Stimulated activated naive CD8-positive, alpha-beta T cell treated with anti-CD3 and anti-CD28 coated beads, Interleukin-15, Interleukin-2, amounts not matched to agents 100 ng/mL and 50 ng/mL, for 24 hours (primary cell): ENCODE measurements around the gene ZNF385D.

Source experiments
- H3K27ac Mint-ChIP-seq: one replicate; pipeline ENCODE4 v1.8.0; 2021; ENCODE audit warnings: mild to moderate bottlenecking, mixed read lengths
- H3K27me3 Mint-ChIP-seq: one replicate; pipeline ENCODE4 v1.8.0; 2021; ENCODE audit warnings: mixed read lengths
- H3K36me3 Mint-ChIP-seq: one replicate; pipeline ENCODE4 v1.8.0; 2021; ENCODE audit warnings: low read depth, mixed read lengths
- H3K4me1 Mint-ChIP-seq: one replicate; pipeline ENCODE4 v1.8.0; 2021; ENCODE audit warnings: low read depth, mixed read lengths
- H3K4me3 Mint-ChIP-seq: one replicate; pipeline ENCODE4 v1.8.0; 2021; ENCODE audit warnings: mild to moderate bottlenecking, mixed read lengths
- H3K9me3 Mint-ChIP-seq: one replicate; pipeline ENCODE4 v1.8.0; 2021; ENCODE audit warnings: mixed read lengths

Gene ZNF385D

DNA sequence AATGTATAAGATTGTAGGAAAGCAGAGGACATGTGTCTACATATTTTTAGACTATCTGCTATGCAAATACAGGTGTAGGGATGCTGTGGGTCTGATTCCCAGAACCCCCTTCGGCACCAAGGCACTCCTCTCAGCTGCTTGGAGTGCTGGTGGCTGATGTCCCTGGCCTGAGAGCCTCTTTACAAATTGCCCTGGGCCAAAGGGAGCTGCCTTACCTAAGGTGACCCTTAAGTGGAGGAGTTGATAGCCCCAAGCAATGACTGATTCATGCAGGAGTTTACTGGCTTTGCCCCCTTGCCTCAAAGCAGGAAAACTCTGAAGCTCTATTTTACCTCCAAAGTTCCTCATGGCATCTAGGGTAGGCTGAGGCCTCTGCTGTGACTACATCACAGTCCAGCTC, 83.0 kb downstream of the ZNF385D start:
- peaks cover 4% of the 10 kb centered on the region for H3K9me3 Mint-ChIP-seq
- no peak overlapping the region for H3K4me3 Mint-ChIP-seq
- no peaks in the 10 kb centered on the region for H3K4me1 Mint-ChIP-seq
- H3K36me3 Mint-ChIP-seq: no peaks in the 10 kb centered on the region
- no peaks in the 10 kb centered on the region for H3K27me3 Mint-ChIP-seq
- H3K27ac Mint-ChIP-seq: no peak overlapping the region

DNA sequence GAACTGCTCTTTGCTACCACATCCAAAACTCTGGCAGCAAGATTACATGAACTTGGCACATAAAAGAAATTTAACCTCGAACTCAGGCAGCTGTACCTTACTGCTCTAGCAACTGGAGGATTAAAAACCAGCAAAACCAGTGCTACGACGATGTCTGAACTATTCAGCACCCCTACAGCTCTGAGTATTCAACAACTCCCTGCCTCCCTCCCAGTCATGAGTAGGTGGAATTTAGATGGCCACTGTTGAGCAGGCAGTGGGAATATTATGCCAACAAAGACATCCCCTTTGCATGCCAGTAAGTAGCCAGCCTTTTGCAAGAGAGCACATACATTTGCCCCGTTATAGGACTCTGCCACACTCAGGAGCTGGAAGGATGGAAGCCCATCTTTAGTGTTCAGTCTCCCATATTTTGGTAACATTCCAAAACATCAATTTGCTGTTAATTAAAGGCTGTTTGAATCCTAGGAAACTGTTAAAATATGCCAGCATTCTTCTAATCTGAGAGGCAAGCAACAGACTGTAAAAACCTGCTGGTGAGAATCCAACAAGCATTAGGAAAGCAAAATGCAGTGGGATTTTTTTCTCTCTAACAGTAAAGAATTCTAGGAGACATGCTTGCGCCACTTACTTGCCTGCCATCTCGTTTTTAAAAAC, 85.4 kb downstream of the ZNF385D start:
- H3K4me3 Mint-ChIP-seq: no peak overlapping the region
- H3K27me3 Mint-ChIP-seq: no peaks in the 10 kb centered on the region
- H3K9me3 Mint-ChIP-seq: peaks cover 11% of the 10 kb centered on the region
- no peaks in the 10 kb centered on the region for H3K36me3 Mint-ChIP-seq
- H3K4me1 Mint-ChIP-seq: no peaks in the 10 kb centered on the region
- no peak overlapping the region for H3K27ac Mint-ChIP-seq

DNA sequence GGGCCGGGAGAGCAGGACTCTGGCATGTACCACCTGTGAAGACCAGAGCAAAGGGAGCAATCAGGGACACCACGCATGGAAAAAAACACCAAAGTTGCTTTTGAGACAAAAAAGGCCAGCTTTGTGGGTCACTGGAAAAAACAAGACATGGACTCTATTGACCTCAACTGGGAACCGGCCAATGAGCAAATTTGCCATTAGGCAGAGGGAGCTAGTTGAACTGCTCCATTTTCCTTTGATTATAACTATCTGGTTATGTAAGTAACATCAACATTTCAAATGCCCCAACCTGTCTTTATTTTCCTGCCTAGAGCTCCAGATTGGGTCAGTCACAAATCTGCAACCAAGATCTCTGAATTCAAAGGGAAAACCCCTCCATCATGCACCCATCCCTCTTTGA, 86.0 kb downstream of the ZNF385D start:
- peaks cover 11% of the 10 kb centered on the region for H3K9me3 Mint-ChIP-seq
- H3K27me3 Mint-ChIP-seq: no peaks in the 10 kb centered on the region
- H3K4me1 Mint-ChIP-seq: no peaks in the 10 kb centered on the region
- H3K36me3 Mint-ChIP-seq: no peaks in the 10 kb centered on the region
- no peak overlapping the region for H3K27ac Mint-ChIP-seq
- H3K4me3 Mint-ChIP-seq: no peak overlapping the region

DNA sequence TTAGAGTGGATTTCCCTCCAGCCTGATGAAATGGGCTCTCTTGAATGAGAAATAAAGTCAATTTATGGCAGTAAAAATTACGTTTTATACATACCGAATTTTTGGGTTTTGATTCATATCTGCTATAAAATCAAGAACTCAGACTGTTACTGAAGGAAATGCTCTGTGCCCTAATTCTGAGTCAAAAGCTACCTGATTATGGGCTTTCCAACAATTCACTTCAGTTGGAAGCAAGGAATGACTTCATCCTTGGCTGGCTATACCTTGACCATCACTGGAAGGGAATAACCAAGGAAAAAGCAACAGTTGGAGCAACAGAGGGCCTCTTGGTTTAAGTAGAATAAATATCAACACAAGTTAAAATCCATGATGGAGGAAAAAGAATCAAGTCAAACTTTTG, 88.6 kb downstream of the ZNF385D start:
- Mint-ChIP-seq H3K27me3 (no peaks in the 10 kb centered on the region), H3K4me3 (no peak overlapping the region), H3K36me3 (no peaks in the 10 kb centered on the region)

DNA sequence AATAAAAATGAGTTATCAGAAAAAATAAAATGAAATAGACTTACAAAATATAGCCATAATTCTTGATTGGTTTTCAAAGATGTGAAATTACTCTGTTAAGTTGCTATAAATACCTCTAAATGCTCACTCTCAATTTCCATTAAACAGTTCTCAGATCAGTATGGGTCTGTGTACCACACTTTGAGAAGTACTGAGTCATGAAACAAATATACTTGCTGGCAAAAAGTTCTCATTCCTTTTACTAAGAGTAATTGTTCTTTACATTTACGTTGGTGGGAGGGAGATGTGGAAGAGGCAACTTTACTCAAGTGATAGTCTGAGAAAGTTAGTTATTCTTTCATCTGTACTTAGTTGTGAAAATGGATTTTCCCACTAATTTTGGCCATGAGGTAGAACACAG, 96.3 kb downstream of the ZNF385D start:
- H3K4me1 Mint-ChIP-seq: no peaks in the 10 kb centered on the region
- H3K9me3 Mint-ChIP-seq: no peaks in the 10 kb centered on the region
- no peaks in the 10 kb centered on the region for H3K27me3 Mint-ChIP-seq
- no peak overlapping the region for H3K4me3 Mint-ChIP-seq
- no peak overlapping the region for H3K27ac Mint-ChIP-seq
- H3K36me3 Mint-ChIP-seq: no peaks in the 10 kb centered on the region

More for the DNA sequence above, 88.6 kb downstream of the ZNF385D start:
- no peak overlapping the region for H3K27ac Mint-ChIP-seq
- H3K9me3 Mint-ChIP-seq: peaks cover 11% of the 10 kb centered on the region
- no peaks in the 10 kb centered on the region for H3K4me1 Mint-ChIP-seq

DNA sequence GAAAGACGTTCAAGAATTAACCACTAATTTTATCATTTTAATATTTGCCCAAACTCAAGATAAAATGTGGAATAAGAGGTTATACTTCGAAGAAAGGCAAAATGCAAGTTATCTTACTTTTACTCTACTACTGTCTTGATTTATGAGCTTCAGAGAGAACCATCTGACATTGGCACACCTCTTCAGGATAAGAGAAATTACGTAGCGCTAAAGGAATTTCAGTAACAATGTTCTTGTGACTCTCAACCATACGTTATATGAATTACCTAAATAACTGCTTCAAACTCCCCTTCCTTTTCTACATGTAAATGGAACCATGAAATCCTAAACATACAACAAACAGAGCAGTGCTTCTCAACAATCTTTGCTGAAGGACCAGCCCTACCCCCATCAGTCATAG, 96.8 kb downstream of the ZNF385D start:
- H3K4me3 Mint-ChIP-seq: no peak overlapping the region
- no peaks in the 10 kb centered on the region for H3K9me3 Mint-ChIP-seq
- no peaks in the 10 kb centered on the region for H3K4me1 Mint-ChIP-seq
- no peaks in the 10 kb centered on the region for H3K27me3 Mint-ChIP-seq
- no peaks in the 10 kb centered on the region for H3K36me3 Mint-ChIP-seq
- H3K27ac Mint-ChIP-seq: no peak overlapping the region

DNA sequence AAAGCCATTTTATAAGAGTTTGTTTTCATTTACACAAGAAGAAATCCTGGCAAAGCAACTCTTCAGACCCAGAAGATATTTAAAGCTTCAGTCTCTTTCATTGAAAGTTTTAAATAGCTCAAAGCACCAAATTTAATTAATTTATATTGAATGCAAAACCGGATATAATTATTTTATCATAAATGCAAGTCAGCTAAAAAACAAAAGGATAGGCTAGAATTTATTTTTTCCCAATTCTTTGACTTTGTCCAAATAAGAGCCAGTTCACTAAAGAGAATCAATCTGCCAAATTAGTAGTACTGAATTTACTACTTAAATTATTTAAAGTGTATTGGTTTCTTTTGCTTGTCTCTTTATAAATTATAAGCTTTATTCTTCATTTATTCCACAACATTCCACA, 101.5 kb downstream of the ZNF385D start:
- no peaks in the 10 kb centered on the region for H3K4me1 Mint-ChIP-seq
- no peak overlapping the region for H3K27ac Mint-ChIP-seq
- no peaks in the 10 kb centered on the region for H3K27me3 Mint-ChIP-seq
- H3K9me3 Mint-ChIP-seq: peaks cover 5% of the 10 kb centered on the region
- no peaks in the 10 kb centered on the region for H3K36me3 Mint-ChIP-seq
- H3K4me3 Mint-ChIP-seq: no peak overlapping the region

DNA sequence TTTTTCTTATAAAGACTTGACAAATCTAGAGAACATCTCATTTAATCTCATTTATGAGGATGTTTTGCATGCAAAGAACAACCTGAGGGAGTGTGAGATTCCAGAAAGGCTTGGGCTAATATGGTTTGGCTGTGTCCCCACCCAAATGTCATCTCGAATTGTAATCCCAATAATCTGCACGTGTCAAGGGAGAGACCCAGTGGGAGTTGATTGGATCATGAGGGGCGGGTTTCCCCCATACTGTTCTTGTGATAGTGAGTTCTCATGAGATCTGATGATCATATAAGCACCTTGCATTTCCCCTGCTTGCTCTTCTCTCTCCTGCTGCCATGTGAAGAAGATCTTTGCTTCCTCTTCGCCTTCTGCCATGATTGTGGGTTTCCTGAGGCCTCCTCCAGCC, 103.0 kb downstream of the ZNF385D start:
- Mint-ChIP-seq H3K4me3 (no peak overlapping the region), H3K27me3 (no peaks in the 10 kb centered on the region), H3K4me1 (no peaks in the 10 kb centered on the region), H3K9me3 (peaks cover 5% of the 10 kb centered on the region), H3K36me3 (no peaks in the 10 kb centered on the region), H3K27ac (no peak overlapping the region)

DNA sequence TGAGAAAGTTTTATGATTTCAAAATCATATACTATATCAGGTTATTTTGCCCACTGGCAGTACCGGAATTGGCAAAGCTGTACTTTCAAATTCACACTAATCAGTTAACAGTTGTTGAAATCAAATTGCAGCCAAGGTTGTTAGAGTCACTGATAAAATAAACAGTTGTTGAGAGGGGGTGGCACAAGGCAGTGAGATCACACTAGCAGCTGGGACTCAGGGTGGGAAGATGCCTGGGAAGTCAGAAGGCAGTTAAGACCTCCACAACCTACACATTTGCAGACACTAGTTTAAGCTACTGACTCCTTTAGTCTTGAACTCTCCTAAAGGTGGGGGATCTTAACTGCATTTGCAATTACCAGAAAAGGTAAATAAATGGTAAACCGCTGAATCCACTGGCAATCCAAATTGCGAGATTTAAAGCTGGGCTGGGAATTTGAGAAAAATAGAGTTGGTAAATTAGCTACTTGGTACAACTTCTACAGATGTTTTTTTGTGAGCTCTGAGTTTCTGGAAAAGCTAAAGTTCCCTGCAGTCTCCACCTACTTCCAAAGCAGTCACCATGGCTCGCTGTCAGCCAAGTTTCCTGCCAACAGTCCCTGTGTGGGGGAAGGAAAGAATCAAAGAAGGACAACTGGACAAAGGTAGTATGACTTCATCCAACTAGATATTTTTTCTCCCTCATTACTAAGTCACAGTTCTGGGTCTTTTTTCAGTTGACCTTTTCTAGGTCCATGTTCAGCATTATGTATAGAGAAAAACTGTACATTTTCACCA, 105.7 kb downstream of the ZNF385D start:
- Mint-ChIP-seq H3K4me3 (no peak overlapping the region), H3K4me1 (no peaks in the 10 kb centered on the region), H3K27ac (no peak overlapping the region), H3K9me3 (peaks cover 6% of the 10 kb centered on the region), H3K36me3 (no peaks in the 10 kb centered on the region), H3K27me3 (no peaks in the 10 kb centered on the region)

DNA sequence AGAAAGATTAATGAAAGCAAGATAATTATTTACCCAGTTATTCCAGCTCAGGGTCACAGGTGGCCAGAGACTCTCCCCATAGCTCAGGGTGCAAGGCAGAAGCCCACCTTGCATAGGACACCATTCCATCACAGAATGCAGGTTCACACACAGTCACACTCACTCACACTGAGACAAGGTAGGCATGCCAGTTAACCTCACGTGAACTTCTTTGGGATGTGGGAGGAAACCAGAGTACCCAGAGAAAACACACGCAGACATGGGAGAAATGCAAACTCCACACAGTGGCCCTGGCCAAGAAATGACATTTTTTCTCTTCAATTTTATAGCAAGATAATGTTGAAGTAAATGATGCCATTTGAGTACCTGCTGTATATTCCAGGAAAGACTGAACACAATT, 106.7 kb downstream of the ZNF385D start:
- no peaks in the 10 kb centered on the region for H3K27me3 Mint-ChIP-seq
- no peak overlapping the region for H3K27ac Mint-ChIP-seq
- H3K4me1 Mint-ChIP-seq: no peaks in the 10 kb centered on the region

DNA sequence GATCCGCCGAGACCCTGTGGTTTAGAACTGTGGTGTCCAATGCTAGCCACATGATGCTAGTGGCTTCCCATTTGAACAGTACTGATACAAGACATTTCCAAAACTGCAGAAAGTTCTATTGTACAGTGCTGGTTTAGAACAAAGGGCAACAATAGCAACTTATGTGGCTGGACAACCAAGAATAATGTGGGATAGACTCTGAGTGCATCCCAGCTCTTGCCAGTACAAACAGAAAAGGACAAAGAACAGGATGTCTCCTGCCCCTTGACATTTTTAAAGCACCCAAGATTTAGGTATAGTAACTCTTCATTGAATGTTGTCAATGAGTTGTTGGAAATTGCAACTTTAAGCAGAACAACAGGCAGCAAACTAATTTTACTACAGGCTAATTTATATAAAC, 107.3 kb downstream of the ZNF385D start:
- Mint-ChIP-seq H3K4me3 (no peak overlapping the region), H3K36me3 (no peaks in the 10 kb centered on the region), H3K4me1 (no peaks in the 10 kb centered on the region), H3K27ac (no peak overlapping the region), H3K9me3 (peaks cover 8% of the 10 kb centered on the region), H3K27me3 (no peaks in the 10 kb centered on the region)

More for the DNA sequence above, 106.7 kb downstream of the ZNF385D start:
- Mint-ChIP-seq H3K36me3 (no peaks in the 10 kb centered on the region), H3K9me3 (peaks cover 8% of the 10 kb centered on the region), H3K4me3 (no peak overlapping the region)

DNA sequence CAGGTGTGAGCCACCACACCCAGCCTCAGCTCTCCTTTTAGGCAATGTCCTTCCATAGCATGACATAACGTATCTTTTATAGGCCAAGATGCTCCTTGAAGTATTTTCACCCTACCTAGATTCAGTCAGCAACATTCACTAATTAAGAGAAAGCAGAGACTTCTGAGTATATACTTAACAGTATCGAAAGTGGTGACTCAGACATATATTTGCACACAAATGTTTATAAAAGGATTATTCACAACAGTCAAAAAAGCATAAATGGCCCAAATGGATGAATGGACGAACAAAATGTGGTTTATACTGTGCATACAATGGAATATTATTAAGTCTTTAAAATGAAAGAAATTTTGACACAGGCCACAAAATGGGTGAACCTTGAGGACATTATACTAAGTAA, 108.6 kb downstream of the ZNF385D start:
- no peak overlapping the region for H3K27ac Mint-ChIP-seq
- no peaks in the 10 kb centered on the region for H3K36me3 Mint-ChIP-seq
- H3K9me3 Mint-ChIP-seq: peaks cover 7% of the 10 kb centered on the region
- H3K4me1 Mint-ChIP-seq: no peaks in the 10 kb centered on the region
- no peaks in the 10 kb centered on the region for H3K27me3 Mint-ChIP-seq
- no peak overlapping the region for H3K4me3 Mint-ChIP-seq

DNA sequence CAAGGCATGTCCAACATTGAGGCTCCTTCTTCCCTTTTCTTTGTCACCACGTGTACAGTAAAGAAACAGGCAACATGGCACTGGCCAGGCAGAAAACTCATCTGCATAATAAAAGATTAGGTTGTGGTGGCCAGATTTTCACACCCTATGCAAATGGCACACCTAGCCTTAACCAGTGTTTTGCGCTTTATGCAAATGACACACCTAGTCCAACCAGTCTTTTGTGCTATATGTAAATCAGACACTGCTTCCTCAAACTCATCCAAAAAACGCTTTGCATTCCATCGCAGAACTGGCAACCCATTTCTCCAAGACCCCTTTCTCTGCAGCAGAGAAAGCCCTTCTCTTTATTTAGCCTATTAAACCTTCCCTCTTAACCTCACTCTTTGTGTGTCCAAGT, 109.1 kb downstream of the ZNF385D start:
- no peaks in the 10 kb centered on the region for H3K4me1 Mint-ChIP-seq
- no peak overlapping the region for H3K27ac Mint-ChIP-seq
- no peaks in the 10 kb centered on the region for H3K36me3 Mint-ChIP-seq
- no peaks in the 10 kb centered on the region for H3K27me3 Mint-ChIP-seq
- peaks cover 3% of the 10 kb centered on the region for H3K9me3 Mint-ChIP-seq
- no peak overlapping the region for H3K4me3 Mint-ChIP-seq

DNA sequence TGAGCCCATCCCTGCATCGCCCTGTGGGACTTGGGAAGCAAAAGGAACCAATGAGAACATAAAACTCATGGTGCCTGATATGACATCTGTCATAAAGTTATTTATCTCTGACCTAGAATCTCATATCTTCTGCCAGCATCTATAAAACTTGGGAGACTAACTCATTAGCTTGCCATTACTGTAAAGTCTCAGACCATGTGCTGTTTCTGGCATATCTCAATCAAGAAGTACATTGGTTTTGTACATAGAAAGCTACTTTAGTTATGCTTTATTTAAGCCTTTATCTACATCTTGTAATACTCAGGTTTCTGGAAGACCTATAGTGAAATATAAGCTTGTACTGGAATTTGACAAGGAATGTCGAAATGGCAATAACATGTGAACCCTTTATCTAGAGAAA, 112.5 kb downstream of the ZNF385D start:
- peaks cover 3% of the 10 kb centered on the region for H3K9me3 Mint-ChIP-seq
- H3K4me3 Mint-ChIP-seq: no peak overlapping the region
- H3K4me1 Mint-ChIP-seq: no peaks in the 10 kb centered on the region
- no peak overlapping the region for H3K27ac Mint-ChIP-seq
- H3K27me3 Mint-ChIP-seq: no peaks in the 10 kb centered on the region
- no peaks in the 10 kb centered on the region for H3K36me3 Mint-ChIP-seq

DNA sequence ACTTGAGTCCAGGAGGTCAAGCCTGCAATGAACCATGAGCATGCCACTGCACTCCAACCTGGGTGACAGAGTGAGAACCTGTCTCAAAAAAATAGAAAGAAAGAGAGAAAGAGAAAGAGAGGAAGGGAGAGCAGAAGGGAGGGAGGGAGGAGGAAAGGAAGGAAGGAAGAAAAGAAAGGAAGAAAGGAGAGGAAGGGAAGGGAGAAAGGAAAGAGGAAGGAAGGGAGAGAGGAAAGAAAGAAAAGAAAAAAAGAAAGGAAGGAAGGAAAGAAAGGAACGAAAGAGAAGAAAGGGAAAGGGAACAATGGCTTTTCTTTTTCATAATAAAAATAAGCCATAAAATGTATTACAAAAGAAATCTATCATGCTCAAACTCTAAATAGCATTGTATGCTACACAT, 116.9 kb downstream of the ZNF385D start:
- Mint-ChIP-seq H3K9me3 (no peaks in the 10 kb centered on the region), H3K4me1 (no peaks in the 10 kb centered on the region), H3K4me3 (no peak overlapping the region), H3K27me3 (no peaks in the 10 kb centered on the region), H3K36me3 (no peaks in the 10 kb centered on the region), H3K27ac (no peak overlapping the region)

DNA sequence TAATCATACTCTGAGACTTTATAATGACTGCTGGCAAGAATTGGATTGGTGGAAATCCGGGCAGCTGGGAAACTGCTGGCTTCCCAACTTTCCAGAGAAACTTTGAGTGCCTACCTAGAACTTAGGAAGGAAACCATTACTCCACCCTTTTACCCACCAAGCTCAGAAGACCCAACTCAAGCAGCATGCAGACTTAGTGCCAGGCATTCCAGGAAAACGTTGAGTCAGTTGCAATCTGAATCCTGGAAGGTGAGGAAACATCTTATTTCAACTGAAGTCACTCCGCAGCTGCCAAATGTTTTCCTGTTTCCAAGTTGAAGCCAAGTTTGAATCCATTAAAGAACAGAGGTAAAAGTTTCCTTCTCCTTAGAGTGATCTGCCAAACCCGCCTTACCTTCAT, 126.5 kb downstream of the ZNF385D start:
- Mint-ChIP-seq H3K27me3 (no peaks in the 10 kb centered on the region), H3K36me3 (no peaks in the 10 kb centered on the region), H3K9me3 (no peaks in the 10 kb centered on the region), H3K4me3 (no peak overlapping the region), H3K27ac (no peak overlapping the region), H3K4me1 (no peaks in the 10 kb centered on the region)
